ENCODE results near the gene KASH5.

- no peak for TF ChIP-seq CTCF (IDR thresholded peaks at IDR 0.05; ENCODE audit: low read length)
- no peak for TF ChIP-seq EZH2 (IDR thresholded peaks at IDR 0.05; ENCODE audit: borderline replicate concordance, low read length)
Observed at GRCh38 chr19:49462492-49462891, 74.4 kb downstream of the KASH5 start.
